K562 treated with DMSO at 1 percent for 24 hours (cell line): ENCODE results near the gene KYAT1. TPM values are rescaled to one million over a fixed set of nuclear protein-coding genes. Genes with fewer than 3 reads are reported as not detected.

Source experiments
- total RNA-seq: library from RNA; unstranded; fragments of 300-600 nt; gene quantifications from 2 replicates; pipeline ENCODE4 v1.2.3, GENCODE V29; 2022; ENCODE audit warnings: low read depth; ENCODE audit not compliant: insufficient read depth

Gene KYAT1
- total RNA-seq = 18.6 and 23.8 TPM in 2 replicates

DNA sequence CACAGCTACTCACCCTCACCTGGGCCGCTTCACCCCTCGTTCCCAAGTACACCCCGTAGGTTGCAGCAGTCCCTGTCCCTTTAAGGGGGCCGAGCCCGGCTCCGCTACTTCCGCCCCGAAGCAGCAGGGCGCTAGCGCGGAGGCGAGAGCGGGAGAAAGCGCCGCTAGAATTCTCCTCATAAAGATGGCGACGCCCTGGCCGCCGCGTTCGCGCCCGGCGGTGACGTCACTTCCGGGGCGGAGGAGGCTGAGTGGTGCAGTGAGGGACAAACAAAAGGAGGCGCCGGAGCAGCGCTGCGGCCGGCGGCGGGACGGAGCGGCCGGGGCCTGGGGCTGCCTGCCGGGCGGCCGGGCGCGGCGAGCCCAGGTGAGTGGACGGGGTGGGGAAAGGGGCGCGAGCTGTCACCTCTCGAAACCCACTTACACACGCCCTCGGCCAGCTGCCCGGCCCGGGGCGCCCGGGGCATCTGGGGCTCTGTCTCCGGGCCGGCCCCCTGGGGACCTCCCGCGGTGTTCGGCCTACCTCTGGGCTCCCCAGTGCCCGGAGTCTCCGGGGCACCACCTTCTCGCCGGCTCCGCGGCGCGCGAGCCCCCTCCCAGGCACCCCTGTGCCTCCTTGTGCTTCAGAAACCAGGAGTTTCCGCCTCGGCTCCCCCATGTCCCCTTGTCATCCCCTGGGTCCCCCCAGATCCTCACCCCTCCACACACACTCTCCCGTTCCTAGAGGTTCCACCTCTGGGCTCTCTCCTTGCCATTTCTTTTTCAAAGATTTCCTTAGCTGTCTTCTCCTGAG is at the start of gene KYAT1, which contains the start of gene LRRC8A:
Gene KYAT1, minus strand, starts transcription at position 67 of the 793 bp plus-strand sequence. CDS start 36,545 bp downstream, outside the sequence.
Gene LRRC8A, plus strand, starts transcription at position 250 of the 793 bp plus-strand sequence. CDS start 25,032 bp downstream, outside the sequence.

DNA sequence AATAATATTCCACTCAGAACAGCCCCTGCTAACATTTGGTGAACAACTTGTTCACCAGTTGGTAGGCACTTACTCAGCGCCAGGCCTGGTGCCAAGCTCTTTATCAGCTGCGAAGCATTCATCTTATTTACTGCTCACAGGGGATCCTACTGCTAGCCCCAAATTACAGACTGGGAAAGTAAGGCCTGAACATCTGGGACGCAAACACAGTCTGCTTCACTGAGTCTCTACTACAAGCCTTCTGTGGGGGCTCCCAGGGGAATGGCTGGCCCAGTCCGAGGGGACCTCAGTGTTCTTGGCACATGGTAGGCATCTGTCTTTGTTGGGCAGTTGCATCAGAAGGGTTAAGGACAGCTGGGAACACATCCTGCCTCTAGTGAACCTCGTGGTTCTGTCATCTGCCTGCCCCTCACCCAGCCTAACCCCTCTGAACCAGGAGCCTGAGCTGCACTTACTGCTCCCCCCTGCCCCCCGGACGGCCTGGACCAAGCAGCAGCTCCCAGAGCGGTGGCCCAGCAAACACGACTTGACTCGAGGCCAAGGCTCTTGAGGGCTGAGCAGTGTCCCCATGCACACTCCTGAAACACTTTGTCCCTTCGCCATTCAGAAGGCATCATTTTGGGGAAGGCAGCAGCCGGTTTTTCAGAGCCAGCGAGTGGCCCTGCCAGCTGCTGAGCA is 38.8 kb upstream of the KYAT1 start, which contains the start of gene PHYHD1:
Gene PHYHD1, plus strand, starts transcription at position 602 of the 678 bp plus-strand sequence. CDS start 1,342 bp downstream, outside the sequence.

DNA sequence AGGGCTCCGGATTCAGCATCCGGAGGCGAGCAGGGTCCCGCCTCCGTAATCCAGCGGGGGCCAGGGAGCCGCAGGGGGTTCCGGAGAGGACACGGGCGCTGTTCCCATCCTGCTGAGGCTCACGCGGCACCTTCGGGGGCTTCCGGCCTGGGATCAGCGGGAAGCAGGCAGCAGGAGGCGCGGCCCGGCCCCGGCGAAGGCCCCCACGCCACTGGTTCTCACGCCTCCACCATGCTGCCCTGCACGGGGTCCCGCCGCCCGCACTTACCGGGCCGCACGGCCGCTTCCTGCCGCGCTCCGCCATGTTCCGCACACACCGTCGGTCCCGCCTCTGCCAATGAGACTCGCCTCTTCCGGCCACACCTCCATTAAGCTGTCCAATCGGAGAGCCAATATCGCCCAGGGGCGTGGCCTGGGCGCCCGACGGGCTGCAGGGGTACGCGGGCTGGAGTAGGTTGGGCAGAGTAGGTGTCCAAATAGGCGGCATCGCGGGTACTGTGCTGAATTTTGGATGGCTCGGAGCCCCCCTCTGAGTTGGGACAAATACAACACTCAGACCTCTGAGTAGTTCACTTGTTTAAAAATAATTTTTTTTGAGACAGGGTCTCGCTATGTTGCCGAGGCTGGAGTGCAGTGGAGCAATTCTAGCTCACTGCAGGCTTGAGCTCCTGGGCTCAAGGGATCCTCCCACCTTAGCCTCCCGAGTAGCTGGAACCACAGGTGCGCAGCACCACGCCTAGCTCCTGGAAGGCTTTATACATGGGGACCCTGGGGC is 52.1 kb downstream of the KYAT1 start, which contains the start of gene SPOUT1:
Gene SPOUT1, minus strand, starts transcription at position 318 of the 775 bp plus-strand sequence. Its CDS starts 14 bp downstream, at position 304.

DNA sequence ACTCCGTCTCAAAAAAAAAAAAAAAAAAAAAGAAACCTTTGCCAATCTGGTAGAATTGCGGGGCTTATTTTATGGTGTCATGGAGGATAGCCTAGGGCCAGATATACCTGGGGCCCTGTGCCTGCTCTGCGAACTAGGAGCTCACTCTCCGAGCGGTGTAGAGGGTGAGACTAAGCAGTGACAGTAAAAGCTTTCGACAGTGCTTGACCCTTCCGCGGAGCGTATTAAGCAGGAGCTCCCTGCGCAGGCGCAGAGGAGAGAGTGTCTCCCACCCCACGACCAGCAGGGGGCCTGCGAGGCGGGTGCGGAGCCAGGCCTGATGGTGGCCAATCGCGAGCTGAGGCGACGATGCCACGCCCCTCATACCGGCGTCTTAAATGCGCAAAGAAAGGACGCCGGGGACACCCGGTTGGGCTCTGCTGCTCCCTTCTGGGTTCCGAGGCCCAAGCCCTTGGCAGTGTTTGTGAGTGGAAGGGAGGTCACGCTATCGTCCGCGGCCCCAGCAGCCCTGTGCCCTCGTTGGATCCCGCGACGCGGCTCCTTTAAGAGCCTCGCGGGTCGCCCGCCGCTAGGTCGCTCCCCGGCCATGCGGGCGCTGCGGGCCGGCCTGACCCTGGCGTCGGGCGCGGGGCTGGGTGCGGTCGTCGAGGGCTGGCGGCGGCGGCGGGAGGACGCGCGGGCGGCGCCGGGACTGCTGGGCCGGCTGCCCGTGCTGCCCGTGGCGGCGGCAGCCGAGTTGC is 63.5 kb downstream of the KYAT1 start, which contains the start of gene ENDOG:
Gene ENDOG, plus strand, starts transcription at position 402 of the 740 bp plus-strand sequence. Its CDS starts 185 bp downstream, at position 587.

GRCh38 chr9:128786681-128787601 is 94.8 kb downstream of the KYAT1 start, which contains the start of gene TBC1D13:
TSS of gene TBC1D13 (plus strand) at chr9:128787253. CDS start at chr9:128787354, 101 bp downstream.

Other genes starting within 250 kb of the KYAT1 start
- gene DYNC2I2, start 225.1 kb downstream of the KYAT1 start, total RNA-seq = 218 and 251 TPM in 2 replicates
- gene SET, start 192.7 kb downstream of the KYAT1 start, total RNA-seq = 256 and 274 TPM in 2 replicates
- gene PKN3, start 179.4 kb downstream of the KYAT1 start, total RNA-seq = 41.9 and 43.0 TPM in 2 replicates
- gene ZDHHC12, start 157.8 kb downstream of the KYAT1 start, total RNA-seq = 95.0 and 101 TPM in 2 replicates
- 45.1 and 47.5 TPM in 2 replicates for gene ZER1, start 110.0 kb downstream of the KYAT1 start, total RNA-seq
- 48.1 and 49.2 TPM in 2 replicates for gene TBC1D13, start 94.7 kb downstream of the KYAT1 start, total RNA-seq
- gene ENDOG, start 63.5 kb downstream of the KYAT1 start, total RNA-seq = 217 and 239 TPM in 2 replicates
- gene SPOUT1, start 52.2 kb downstream of the KYAT1 start, total RNA-seq = 28.2 and 29.7 TPM in 2 replicates
- 41.7 and 44.5 TPM in 2 replicates for gene LRRC8A, start 183 bp upstream of the KYAT1 start, total RNA-seq
- 0.73 and 0.95 TPM in 2 replicates for gene PHYHD1, start 39.0 kb upstream of the KYAT1 start, total RNA-seq
- gene DOLK, start 65.7 kb upstream of the KYAT1 start, total RNA-seq = 21.9 and 23.8 TPM in 2 replicates
- gene NUP188, start 65.7 kb upstream of the KYAT1 start, total RNA-seq = 63.9 and 64.0 TPM in 2 replicates
- gene SH3GLB2, start 146.4 kb upstream of the KYAT1 start, total RNA-seq = 78.8 and 86.0 TPM in 2 replicates
- gene MIGA2, start 154.7 kb upstream of the KYAT1 start, total RNA-seq = 26.6 and 38.2 TPM in 2 replicates
- gene DOLPP1, start 199.2 kb upstream of the KYAT1 start, total RNA-seq = 22.2 and 23.3 TPM in 2 replicates
- gene CRAT, start 228.8 kb upstream of the KYAT1 start, total RNA-seq = 35.0 and 37.3 TPM in 2 replicates
- gene PTPA, start 229.5 kb upstream of the KYAT1 start, total RNA-seq = 131 and 137 TPM in 2 replicates